Measurements from ENCODE around the gene PPARD.
"Not testable (repeated sequence)": the region's sequence is repeated elsewhere in the genome, so short reads cannot be mapped to it uniquely, and the experiment has no call there.

PPARD gene

DNA sequence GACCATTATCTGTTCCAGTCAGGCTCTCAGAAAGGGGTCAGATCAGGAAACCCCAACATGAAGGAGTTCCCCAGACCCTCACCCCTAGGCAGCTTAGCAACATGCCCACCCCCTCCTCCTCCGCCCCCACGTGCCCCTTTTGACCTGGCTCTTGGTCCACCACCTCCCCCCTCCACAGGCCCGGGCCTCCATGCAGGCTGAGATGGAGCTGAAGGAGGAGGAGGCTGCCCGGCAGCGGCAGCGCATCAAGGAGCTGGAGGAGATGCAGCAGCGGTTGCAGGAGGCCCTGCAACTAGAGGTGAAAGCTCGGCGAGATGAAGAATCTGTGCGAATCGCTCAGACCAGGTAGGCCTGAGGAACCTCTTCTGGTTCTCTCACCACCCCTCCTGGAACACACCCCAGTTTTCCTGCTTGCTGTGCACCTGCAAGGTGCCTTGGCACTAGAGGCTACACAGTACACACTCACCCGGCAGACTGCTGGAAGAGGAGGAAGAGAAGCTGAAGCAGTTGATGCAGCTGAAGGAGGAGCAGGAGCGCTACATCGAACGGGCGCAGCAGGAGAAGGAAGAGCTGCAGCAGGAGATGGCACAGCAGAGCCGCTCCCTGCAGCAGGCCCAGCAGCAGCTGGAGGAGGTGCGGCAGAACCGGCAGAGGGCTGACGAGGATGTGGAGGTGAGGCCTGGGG is 22.9 kb upstream of the PPARD start:
- Mint-ChIP-seq H3K36me3 (ENCODE audit: insufficient read depth) (peaks cover 75% of the 10 kb centered on the region), H3K4me3 (no peak overlapping the region), H3K9me3 (no peaks in the 10 kb centered on the region), H3K27ac (ENCODE audit: low read depth) (no peak overlapping the region), H3K27me3 (no peaks in the 10 kb centered on the region), H3K4me1 (peaks cover 45% of the 10 kb centered on the region)
- ATAC-seq (replicated peaks; ENCODE audit: extremely low read depth, poor library complexity, severe bottlenecking) = no peak
- no peak for DNase-seq (ENCODE audit: low spot score in 2 of 2)

DNA sequence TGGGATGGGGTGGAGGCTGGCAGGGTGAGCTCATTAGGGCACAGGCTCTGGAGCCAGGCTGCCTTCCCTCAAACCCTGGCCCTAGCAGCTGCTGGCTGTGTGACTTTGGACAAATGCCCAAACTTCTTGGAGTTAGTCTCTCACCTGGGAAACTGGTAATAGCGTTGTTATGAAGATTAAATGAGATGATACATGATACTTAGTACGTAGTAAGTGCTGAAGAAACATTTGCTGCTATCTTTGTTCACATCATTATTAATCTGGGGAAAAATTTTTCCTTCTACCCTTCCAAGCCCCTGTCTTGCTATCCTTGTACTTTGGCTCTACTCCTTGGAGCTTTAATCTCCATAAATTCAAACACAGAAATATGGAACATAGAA is 22.3 kb upstream of the PPARD start:
- Mint-ChIP-seq H3K9me3 (no peaks in the 10 kb centered on the region), H3K27me3 (no peaks in the 10 kb centered on the region), H3K36me3 (ENCODE audit: insufficient read depth) (peaks cover 75% of the 10 kb centered on the region), H3K4me3 (no peak overlapping the region), H3K27ac (ENCODE audit: low read depth) (peak overlapping the region; percentile 19), H3K4me1 (peaks cover 40% of the 10 kb centered on the region)
- no peak for ATAC-seq (replicated peaks; ENCODE audit: extremely low read depth, poor library complexity, severe bottlenecking)
- DNase-seq (ENCODE audit: low spot score in 2 of 2) = no peak

DNA sequence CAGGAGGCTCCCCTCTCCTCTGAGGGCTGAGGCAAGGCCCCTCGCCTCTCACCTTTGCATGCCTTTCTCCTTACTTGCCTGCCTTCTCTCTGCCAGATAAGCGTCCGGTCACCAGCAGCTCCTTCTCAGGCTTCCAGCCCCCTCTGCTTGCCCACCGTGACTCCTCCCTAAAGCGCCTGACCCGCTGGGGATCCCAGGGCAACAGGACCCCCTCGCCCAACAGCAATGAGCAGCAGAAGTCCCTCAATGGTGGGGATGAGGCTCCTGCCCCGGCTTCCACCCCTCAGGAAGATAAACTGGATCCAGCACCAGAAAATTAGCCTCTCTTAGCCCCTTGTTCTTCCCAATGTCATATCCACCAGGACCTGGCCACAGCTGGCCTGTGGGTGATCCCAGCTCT is 21.3 kb upstream of the PPARD start:
- Mint-ChIP-seq H3K36me3 (ENCODE audit: insufficient read depth) (peaks cover 78% of the 10 kb centered on the region), H3K27me3 (no peaks in the 10 kb centered on the region), H3K4me1 (peaks cover 32% of the 10 kb centered on the region), H3K27ac (ENCODE audit: low read depth) (peak overlapping the region; percentile 51), H3K4me3 (no peak overlapping the region), H3K9me3 (no peaks in the 10 kb centered on the region)
- ATAC-seq (replicated peaks; ENCODE audit: extremely low read depth, poor library complexity, severe bottlenecking) (no peak), DNase-seq (ENCODE audit: low spot score in 2 of 2) (no peak)

DNA sequence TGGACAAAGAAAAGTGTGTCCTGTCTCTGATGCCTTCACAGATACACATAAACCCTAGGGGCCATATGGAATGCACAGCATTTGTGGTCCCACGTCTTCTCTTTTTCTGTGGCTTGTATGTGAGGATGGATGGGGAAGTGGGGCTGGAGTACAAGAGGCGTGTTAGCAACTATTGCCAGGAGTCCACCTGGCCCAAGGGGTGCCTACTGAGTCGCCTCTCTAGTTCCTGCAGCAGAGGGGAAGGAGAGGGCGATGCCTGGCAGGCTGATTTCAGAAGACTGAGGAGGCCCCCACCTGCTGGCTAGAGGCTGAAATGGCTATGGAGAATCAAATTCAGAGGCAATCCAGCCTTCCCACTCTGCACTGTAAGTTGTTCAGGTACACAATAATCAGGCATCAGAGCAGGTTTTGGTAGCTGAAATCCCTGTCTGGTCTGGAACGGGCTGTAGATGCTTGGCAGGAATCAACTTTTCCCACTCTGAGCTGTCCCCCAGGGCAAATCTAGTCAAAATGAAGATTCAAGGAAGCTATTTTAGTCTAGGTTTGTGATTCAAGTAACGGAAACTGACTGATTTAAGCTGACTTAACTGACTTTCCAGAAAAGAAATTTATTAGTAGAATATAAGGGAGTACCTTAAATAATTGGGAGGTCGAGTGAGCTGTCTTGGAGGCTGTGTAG is 14.9 kb upstream of the PPARD start:
- ATAC-seq (replicated peaks; ENCODE audit: extremely low read depth, poor library complexity, severe bottlenecking) (peak; percentile 69), DNase-seq (ENCODE audit: low spot score in 2 of 2) (peak; percentile 57 to 67)
- no peak overlapping the region for H3K4me3 Mint-ChIP-seq
- peaks cover 29% of the 10 kb centered on the region for H3K36me3 Mint-ChIP-seq (ENCODE audit: insufficient read depth)
- H3K4me1 Mint-ChIP-seq = peaks cover 18% of the 10 kb centered on the region
- H3K27me3 Mint-ChIP-seq = no peaks in the 10 kb centered on the region
- peak overlapping the region; percentile 75 for H3K27ac Mint-ChIP-seq (ENCODE audit: low read depth)
- no peaks in the 10 kb centered on the region for H3K9me3 Mint-ChIP-seq

DNA sequence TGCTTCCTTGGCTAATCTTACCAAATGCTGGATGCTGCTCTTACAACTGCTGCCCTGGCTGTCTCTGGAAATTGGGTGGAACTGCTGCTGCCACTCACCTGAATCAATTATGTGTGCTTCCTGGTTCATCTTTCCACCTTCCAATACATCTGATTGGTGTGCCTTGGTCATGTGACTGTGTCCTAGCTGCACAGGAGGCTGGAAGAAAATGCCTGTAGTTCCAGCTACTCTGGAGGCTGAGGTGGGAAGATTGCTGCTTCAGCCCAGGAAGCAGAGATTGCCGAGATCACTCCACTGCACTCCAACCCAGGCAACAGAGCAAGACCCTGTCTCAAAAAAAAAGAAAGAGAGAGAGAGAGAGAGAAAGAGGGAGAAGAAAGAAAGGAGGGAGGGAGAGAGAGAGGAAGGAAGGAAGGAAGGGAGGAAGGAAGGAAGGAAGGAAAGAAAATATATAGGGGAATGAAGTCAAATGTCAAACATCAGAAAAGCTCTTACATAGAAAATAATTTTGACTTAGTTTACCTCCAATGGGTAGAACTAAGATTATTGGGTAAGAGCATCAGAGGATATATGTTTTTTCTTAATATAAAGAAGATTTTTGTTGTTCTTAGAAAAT is 14.1 kb upstream of the PPARD start:
- Mint-ChIP-seq H3K4me1 (peaks cover 16% of the 10 kb centered on the region), H3K9me3 (no peaks in the 10 kb centered on the region), H3K36me3 (ENCODE audit: insufficient read depth) (peaks cover 28% of the 10 kb centered on the region), H3K27me3 (no peaks in the 10 kb centered on the region), H3K27ac (ENCODE audit: low read depth) (peak overlapping the region; percentile 75), H3K4me3 (no peak overlapping the region)
- ATAC-seq (replicated peaks; ENCODE audit: extremely low read depth, poor library complexity, severe bottlenecking) = no peak
- DNase-seq (ENCODE audit: low spot score in 2 of 2) = no peak

DNA sequence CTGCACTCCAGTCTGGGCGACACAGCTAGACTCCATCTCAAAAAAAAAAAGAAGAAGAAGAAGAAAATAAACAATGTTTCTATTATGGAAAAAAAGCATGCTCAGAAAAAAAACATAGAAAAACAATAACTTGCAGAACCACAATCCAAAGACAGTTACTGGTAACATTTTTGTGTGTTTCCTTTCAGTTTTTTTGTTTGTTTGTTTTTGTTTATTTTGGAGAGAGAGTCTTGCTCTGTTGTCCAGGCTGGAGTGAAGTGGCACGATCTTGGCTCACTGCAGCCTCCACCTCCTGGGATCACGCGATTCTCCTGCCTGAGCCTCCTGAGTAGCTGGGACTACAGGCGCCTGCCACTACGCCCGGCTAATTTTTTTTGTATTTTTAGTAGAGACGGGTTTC is 13.4 kb upstream of the PPARD start:
- H3K4me3 Mint-ChIP-seq; DNase-seq (ENCODE audit: low spot score in 2 of 2); ATAC-seq (replicated peaks; ENCODE audit: extremely low read depth, poor library complexity, severe bottlenecking); H3K9me3 Mint-ChIP-seq; H3K27me3 Mint-ChIP-seq: not testable (repeated sequence)
- H3K27ac Mint-ChIP-seq (ENCODE audit: low read depth) = peak overlapping the region; percentile 75
- peaks cover 23% of the 10 kb centered on the region for H3K36me3 Mint-ChIP-seq (ENCODE audit: insufficient read depth)
- peaks cover 16% of the 10 kb centered on the region for H3K4me1 Mint-ChIP-seq

DNA sequence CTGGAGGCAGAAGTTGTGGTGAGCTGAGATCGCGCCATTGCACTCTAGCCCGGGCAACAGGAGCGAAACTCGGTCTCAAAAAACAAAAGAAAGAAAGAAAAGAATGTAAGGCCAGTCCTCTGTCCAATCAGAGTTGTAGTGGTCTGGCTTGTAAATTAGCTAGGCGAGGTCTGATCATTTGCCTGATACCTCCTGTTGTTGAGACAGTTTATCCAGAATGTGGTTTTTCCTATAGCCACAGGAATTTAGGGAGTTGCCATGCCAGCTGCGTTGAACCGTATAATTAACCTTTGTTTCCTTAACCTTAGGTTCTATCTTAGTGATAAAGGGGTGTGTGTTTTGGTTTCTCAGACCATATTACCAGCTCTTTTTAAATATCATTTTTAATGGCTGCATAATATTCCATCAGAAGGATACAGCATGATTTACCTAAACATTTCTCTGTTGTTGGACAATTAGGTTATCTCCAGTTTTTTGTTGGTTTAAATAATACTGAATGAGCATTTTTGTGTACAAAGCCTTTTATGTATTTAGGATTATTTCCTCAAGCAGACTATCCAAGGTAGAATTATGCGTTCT is 11.7 kb upstream of the PPARD start:
- Mint-ChIP-seq H3K27ac (ENCODE audit: low read depth) (no peak overlapping the region), H3K4me3 (no peak overlapping the region), H3K9me3 (no peaks in the 10 kb centered on the region), H3K4me1 (peaks cover 16% of the 10 kb centered on the region), H3K27me3 (no peaks in the 10 kb centered on the region), H3K36me3 (ENCODE audit: insufficient read depth) (peaks cover 12% of the 10 kb centered on the region)
- ATAC-seq (replicated peaks; ENCODE audit: extremely low read depth, poor library complexity, severe bottlenecking) (no peak), DNase-seq (ENCODE audit: low spot score in 2 of 2) (no peak)

DNA sequence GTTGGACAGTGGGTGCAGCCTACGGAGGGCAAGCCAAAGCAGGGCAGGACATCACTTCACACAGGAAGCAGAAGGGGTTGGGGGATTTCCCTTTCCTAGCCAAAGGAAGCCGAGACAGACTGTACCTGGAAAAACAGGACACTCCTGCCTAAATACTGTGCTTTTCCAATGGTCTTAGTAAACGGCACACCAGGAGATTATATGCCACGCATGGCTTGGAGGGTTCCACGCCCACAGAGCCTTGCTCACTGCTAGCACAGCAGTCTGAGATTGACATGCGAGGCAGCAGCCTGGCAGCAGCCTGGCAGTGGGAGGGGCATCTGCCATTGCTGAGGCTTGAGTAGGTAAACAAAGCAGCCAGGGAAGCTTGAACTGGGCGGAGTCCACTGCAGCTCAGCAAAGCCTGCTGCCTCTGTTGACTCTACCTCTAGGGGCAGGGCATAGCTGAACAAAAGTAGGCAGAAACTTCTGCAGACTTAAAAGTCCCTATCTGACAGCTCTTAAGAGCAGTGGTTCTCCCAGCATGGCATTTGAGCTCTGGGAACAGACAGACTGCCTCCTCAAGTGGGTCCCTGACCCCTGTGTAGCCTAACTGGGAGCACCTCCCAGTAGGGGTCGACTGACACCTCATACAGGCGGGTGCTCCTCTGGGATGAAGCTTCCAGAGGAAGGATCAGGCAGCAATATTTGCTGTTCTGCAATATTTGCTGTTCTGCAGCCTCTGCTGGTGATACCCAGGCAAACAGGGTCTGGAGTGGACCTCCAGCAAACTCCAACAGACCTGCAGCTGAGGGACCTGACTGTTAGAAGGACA is 10.1 kb upstream of the PPARD start:
- H3K36me3 Mint-ChIP-seq (ENCODE audit: insufficient read depth); H3K27ac Mint-ChIP-seq (ENCODE audit: low read depth); H3K27me3 Mint-ChIP-seq; H3K9me3 Mint-ChIP-seq; H3K4me3 Mint-ChIP-seq: not testable (repeated sequence)
- peak; percentile 34 to 62 for DNase-seq (ENCODE audit: low spot score in 2 of 2)
- ATAC-seq (replicated peaks; ENCODE audit: extremely low read depth, poor library complexity, severe bottlenecking) = peak; percentile 82
- peaks cover 15% of the 10 kb centered on the region for H3K4me1 Mint-ChIP-seq

DNA sequence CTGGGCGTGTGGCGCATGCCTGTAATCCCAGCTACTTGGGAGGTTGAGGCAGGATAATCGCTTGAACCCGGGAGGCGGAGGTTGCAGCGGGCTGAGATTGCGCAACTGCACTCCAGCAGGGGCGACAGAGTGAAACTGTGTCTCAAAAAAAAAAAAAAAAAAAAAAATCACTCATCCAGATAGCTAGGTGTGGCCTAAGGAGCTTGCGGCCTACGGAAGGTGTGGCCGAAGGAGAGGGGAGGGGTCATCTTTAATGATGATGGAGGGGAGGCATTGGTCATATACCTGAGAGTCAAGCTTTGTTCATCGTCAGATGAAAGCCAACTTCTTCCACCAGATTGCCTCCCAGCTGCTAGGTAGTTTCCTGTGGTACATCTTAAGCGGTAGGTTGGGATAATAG is 801 bp upstream of the PPARD start:
- Mint-ChIP-seq H3K4me3 (peak overlapping the region; percentile 89), H3K27me3 (no peaks in the 10 kb centered on the region), H3K27ac (ENCODE audit: low read depth) (no peak overlapping the region), H3K9me3 (no peaks in the 10 kb centered on the region), H3K36me3 (ENCODE audit: insufficient read depth) (peaks cover 22% of the 10 kb centered on the region), H3K4me1 (peaks cover 45% of the 10 kb centered on the region)
- ATAC-seq (replicated peaks; ENCODE audit: extremely low read depth, poor library complexity, severe bottlenecking) = no peak
- no peak for DNase-seq (ENCODE audit: low spot score in 2 of 2)

DNA sequence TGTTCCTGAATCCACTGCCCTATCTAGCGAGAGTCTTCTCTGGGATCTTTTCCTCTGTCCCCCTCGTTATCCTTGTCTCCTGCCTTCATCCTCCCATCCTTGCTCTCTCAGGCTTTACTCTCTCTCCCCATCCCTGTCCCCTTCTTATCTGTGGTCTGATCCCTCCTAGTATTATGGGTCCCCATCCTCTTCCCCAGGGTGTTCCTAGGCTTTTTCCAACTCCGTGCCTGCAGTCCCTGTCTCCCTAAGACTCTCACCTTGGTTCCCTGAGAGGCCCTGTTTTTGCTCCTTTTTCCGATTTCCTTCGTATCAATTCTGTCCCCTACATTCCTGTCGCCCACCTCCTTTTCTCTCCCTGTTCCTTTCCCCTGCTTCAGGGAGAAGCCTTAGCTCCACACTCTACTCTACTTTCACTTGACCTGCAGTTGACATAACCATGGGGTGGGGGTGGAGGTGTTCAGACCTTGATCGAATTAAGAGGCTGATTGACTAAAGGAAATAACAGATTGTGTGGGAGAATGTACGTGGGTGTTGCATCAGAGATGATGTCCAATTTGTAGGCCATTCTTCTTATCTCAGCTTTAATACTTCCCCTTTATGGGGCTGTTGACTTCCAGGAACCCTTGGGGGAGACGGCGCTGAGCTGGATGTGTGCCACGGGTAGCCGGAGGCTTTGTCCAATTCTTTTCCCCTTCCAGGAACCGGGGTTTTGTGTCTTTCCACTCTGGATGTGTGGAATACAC is 905 bp downstream of the PPARD start:
- H3K36me3 Mint-ChIP-seq (ENCODE audit: insufficient read depth) = peaks cover 25% of the 10 kb centered on the region
- peaks cover 41% of the 10 kb centered on the region for H3K4me1 Mint-ChIP-seq
- H3K27ac Mint-ChIP-seq (ENCODE audit: low read depth) = peak overlapping the region; percentile 96
- no peaks in the 10 kb centered on the region for H3K9me3 Mint-ChIP-seq
- DNase-seq (ENCODE audit: low spot score in 2 of 2) = no peak
- H3K27me3 Mint-ChIP-seq = no peaks in the 10 kb centered on the region
- H3K4me3 Mint-ChIP-seq = peak overlapping the region; percentile 89
- no peak for ATAC-seq (replicated peaks; ENCODE audit: extremely low read depth, poor library complexity, severe bottlenecking)

DNA sequence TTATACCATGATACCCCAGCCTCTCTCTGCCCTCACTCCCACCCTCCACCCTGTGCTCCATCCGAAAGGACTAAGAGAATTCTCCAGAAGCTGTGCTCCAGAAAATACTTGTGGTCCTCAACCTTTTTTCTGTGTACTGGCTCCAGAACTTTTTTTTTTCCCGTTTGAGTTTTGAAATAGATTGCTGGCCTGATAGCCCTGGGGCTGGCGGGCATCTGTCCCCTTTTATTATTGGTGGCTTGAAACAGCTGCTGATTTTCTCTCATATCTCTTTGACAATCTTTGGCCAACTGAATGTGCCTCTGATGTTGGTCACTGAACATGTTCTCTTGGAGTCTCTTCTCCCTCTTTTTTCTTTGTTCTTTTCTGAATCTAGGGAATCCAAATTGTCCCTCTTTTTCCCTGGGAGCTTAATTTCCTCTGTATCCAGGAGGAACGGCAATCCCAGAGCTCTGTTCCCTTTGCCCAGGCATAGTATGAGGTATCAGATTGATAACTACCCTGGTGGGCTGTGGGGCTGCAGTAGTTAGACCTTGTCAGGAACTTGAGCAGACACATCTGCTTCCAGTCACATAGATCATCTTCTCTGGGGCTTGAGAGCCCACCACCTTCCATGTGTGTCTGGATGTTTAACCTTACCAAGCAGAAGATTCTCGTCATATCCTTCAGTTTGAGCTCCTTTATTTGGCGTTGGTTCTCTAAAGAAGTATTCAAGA is 1.6 kb downstream of the PPARD start:
- H3K36me3 Mint-ChIP-seq (ENCODE audit: insufficient read depth) = peaks cover 28% of the 10 kb centered on the region
- H3K4me3 Mint-ChIP-seq = peak overlapping the region; percentile 89
- H3K27ac Mint-ChIP-seq (ENCODE audit: low read depth) = peak overlapping the region; percentile 96
- ATAC-seq (replicated peaks; ENCODE audit: extremely low read depth, poor library complexity, severe bottlenecking) (no peak), DNase-seq (ENCODE audit: low spot score in 2 of 2) (no peak)
- H3K4me1 Mint-ChIP-seq = peaks cover 46% of the 10 kb centered on the region
- H3K9me3 Mint-ChIP-seq = no peaks in the 10 kb centered on the region
- no peaks in the 10 kb centered on the region for H3K27me3 Mint-ChIP-seq

Data from central memory CD8-positive, alpha-beta T cell (primary cell).